ENCODE measurements around the gene MYO1B.

MYO1B gene

GRCh38 chr2:191296083-191297006, 51.1 kb downstream of the MYO1B start:
- in situ Hi-C loops (cut with MboI; ENCODE audit: low sequenced_read_pairs), result no loop called here

- in situ Hi-C loops (cut with MboI; ENCODE audit: low sequenced_read_pairs), result no loop called here
Measured at GRCh38 chr2:191297033-191297432, 51.8 kb downstream of the MYO1B start.

- in situ Hi-C loops (cut with MboI; ENCODE audit: low sequenced_read_pairs), result no loop called here
Measured at GRCh38 chr2:191298306-191298705, 53.1 kb downstream of the MYO1B start.

GRCh38 chr2:191299010-191299409, 53.8 kb downstream of the MYO1B start:
- in situ Hi-C loops (cut with MboI; ENCODE audit: low sequenced_read_pairs), result no loop called here

GRCh38 chr2:191299866-191300265, 54.7 kb downstream of the MYO1B start:
- in situ Hi-C loops (cut with MboI; ENCODE audit: low sequenced_read_pairs), result no loop called here

GRCh38 chr2:191301971-191302370, 56.8 kb downstream of the MYO1B start:
- in situ Hi-C loops (cut with MboI; ENCODE audit: low sequenced_read_pairs), result no loop called here

GRCh38 chr2:191302459-191303139, 57.4 kb downstream of the MYO1B start:
- in situ Hi-C loops (cut with MboI; ENCODE audit: low sequenced_read_pairs), result no loop called here

- in situ Hi-C loops (cut with MboI; ENCODE audit: low sequenced_read_pairs), result no loop called here
Measured at GRCh38 chr2:191303140-191304005, 58.2 kb downstream of the MYO1B start.

GRCh38 chr2:191304939-191305875, 60.0 kb downstream of the MYO1B start:
- in situ Hi-C loops (cut with MboI; ENCODE audit: low sequenced_read_pairs), result no loop called here

GRCh38 chr2:191308026-191308425, 62.8 kb downstream of the MYO1B start:
- in situ Hi-C loops (cut with MboI; ENCODE audit: low sequenced_read_pairs), result no loop called here

GRCh38 chr2:191311156-191311555, 66.0 kb downstream of the MYO1B start:
- in situ Hi-C loops (cut with MboI; ENCODE audit: low sequenced_read_pairs), result no loop called here

- in situ Hi-C loops (cut with MboI; ENCODE audit: low sequenced_read_pairs), result no loop called here
Measured at GRCh38 chr2:191311627-191312026, 66.4 kb downstream of the MYO1B start.

GRCh38 chr2:191312163-191312562, 67.0 kb downstream of the MYO1B start:
- in situ Hi-C loops (cut with MboI; ENCODE audit: low sequenced_read_pairs), result no loop called here

- in situ Hi-C loops (cut with MboI; ENCODE audit: low sequenced_read_pairs), result no loop called here
Measured at GRCh38 chr2:191312662-191313061, 67.5 kb downstream of the MYO1B start.

- in situ Hi-C loops (cut with MboI; ENCODE audit: low sequenced_read_pairs), result no loop called here
Measured at GRCh38 chr2:191314697-191315364, 69.6 kb downstream of the MYO1B start.

GRCh38 chr2:191315365-191315752, 70.2 kb downstream of the MYO1B start:
- in situ Hi-C loops (cut with MboI; ENCODE audit: low sequenced_read_pairs), result no loop called here

GRCh38 chr2:191316246-191316994, 71.2 kb downstream of the MYO1B start:
- in situ Hi-C loops (cut with MboI; ENCODE audit: low sequenced_read_pairs), result no loop called here

- in situ Hi-C loops (cut with MboI; ENCODE audit: low sequenced_read_pairs), result no loop called here
Measured at GRCh38 chr2:191318037-191318728, 73.0 kb downstream of the MYO1B start.
